Progenitor cell of endocrine pancreas (in vitro differentiated cells): ENCODE measurements around the gene CLDN4. TPM values are rescaled to one million over a fixed set of nuclear protein-coding genes. Genes with fewer than 3 reads are reported as not detected.

ENCODE experiments used
- DNase-seq: peaks from one replicate; pipeline ENCODE4 v3.0.0; 2021; ENCODE audit warnings: low spot score; ENCODE audit not compliant: unreplicated experiment
- H3K27ac Mint-ChIP-seq: 2 replicates; pipeline ENCODE4 v1.8.0; 2021; ENCODE audit warnings: mild to moderate bottlenecking, moderate library complexity, mixed read lengths
- H3K27me3 Mint-ChIP-seq: 2 replicates; pipeline ENCODE4 v1.8.0; 2021; ENCODE audit warnings: mixed read lengths
- H3K36me3 Mint-ChIP-seq: 2 replicates; pipeline ENCODE4 v1.8.0; 2022; ENCODE audit warnings: mixed read lengths; ENCODE audit not compliant: insufficient read depth
- H3K4me1 Mint-ChIP-seq: 2 replicates; pipeline ENCODE4 v1.8.0; 2021; ENCODE audit warnings: low read depth, mixed read lengths
- H3K4me3 Mint-ChIP-seq: 2 replicates; pipeline ENCODE4 v1.8.0; 2021; ENCODE audit warnings: low read depth, mild to moderate bottlenecking, moderate library complexity, mixed read lengths
- H3K9me3 Mint-ChIP-seq: 2 replicates; pipeline ENCODE4 v1.8.0; 2021; ENCODE audit warnings: low read depth, mixed read lengths
- total RNA-seq: library from RNA; stranded (reverse); gene quantifications from 2 replicates; pipeline ENCODE4 v1.2.1, GENCODE V29; 2021
- TF ChIP-seq, protein P1 (sequence below): fragments of 200-600 bp; sonication (generic); IDR thresholded peaks from one replicate; pipeline ENCODE4 v1.5.0; 2021; ENCODE audit warnings: antibody characterized with exemption, mild to moderate bottlenecking; ENCODE audit not compliant: unreplicated experiment

Gene CLDN4
- total RNA-seq, 1 donor from 2014 or later, result 172 TPM

DNA sequence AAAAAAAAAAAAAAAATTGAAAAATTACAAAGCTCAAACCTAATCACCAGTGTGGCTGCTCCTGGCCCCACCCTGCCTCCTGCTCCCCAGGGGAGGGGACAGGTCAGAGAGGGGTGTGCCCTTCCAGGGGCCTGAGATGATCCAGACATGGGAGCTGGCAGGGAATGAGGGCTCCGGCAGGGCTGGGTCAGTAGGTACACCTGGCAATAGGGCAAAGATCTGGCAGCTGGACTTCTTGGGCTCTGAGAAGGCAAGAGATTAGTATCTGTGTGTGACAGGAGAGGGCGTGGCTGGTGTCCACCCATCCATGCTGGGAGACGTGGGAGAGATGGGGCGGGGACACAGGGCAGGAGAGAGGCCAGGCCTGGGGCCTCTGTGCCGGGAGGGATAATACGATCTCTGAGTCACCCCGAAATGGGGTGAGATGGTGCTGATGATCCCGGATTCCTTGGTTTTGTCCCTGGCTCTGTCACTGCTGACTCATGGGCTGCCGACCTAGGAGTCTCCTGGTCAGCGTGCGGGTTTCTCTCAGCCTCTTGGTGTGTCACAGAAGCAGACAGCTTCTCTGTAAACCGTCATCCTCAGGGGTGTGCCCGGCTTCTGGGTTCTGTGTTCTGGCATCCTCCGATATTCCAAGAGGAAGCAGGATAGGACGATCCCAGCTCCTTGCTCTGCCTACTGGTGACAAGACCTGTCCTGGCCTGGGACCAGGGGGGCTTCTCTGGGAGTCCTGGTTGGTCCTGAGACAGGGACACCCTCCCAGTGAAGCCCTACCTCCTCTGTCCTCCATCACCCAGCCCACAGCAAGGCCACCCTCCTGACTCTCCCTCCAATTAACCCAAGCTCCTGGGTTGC lies 8.2 kb upstream of the CLDN4 start:
- Mint-ChIP-seq H3K4me3 (no peak overlapping the region), H3K36me3 (no peaks in the 10 kb centered on the region), H3K4me1 (peaks cover 14% of the 10 kb centered on the region), H3K27ac (peak overlapping the region; percentile 15), H3K27me3 (peaks cover 15% of the 10 kb centered on the region), H3K9me3 (no peaks in the 10 kb centered on the region)
- no peak for DNase-seq
- TF ChIP-seq, protein P1, sequence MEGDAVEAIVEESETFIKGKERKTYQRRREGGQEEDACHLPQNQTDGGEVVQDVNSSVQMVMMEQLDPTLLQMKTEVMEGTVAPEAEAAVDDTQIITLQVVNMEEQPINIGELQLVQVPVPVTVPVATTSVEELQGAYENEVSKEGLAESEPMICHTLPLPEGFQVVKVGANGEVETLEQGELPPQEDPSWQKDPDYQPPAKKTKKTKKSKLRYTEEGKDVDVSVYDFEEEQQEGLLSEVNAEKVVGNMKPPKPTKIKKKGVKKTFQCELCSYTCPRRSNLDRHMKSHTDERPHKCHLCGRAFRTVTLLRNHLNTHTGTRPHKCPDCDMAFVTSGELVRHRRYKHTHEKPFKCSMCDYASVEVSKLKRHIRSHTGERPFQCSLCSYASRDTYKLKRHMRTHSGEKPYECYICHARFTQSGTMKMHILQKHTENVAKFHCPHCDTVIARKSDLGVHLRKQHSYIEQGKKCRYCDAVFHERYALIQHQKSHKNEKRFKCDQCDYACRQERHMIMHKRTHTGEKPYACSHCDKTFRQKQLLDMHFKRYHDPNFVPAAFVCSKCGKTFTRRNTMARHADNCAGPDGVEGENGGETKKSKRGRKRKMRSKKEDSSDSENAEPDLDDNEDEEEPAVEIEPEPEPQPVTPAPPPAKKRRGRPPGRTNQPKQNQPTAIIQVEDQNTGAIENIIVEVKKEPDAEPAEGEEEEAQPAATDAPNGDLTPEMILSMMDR, result no peak

DNA sequence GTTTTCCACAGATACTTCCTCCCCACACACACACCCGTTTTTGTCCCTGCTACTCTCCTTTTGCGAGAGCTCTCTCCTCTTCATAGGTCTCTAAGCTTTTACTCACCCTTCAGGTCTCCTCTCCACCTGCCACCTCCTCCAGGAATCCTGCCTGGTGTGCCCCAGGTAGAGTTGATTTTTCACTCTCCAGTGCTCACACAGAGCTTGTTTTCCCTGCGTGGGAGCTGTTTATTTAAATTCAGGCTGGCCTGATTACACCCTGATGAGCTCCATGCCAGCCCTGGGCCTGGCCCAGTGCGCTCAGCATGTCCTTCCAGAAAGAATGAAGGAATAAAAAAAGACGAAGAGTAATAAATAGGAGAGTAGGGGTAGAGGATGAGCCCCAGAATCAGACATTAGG lies 7.5 kb upstream of the CLDN4 start:
- H3K4me3 Mint-ChIP-seq, result no peak overlapping the region
- peaks cover 20% of the 10 kb centered on the region for H3K4me1 Mint-ChIP-seq
- no peaks in the 10 kb centered on the region for H3K36me3 Mint-ChIP-seq
- peaks cover 11% of the 10 kb centered on the region for H3K27me3 Mint-ChIP-seq
- H3K9me3 Mint-ChIP-seq, result no peaks in the 10 kb centered on the region
- H3K27ac Mint-ChIP-seq, result no peak overlapping the region
- no peak for DNase-seq
- TF ChIP-seq, protein P1, result no peak

DNA sequence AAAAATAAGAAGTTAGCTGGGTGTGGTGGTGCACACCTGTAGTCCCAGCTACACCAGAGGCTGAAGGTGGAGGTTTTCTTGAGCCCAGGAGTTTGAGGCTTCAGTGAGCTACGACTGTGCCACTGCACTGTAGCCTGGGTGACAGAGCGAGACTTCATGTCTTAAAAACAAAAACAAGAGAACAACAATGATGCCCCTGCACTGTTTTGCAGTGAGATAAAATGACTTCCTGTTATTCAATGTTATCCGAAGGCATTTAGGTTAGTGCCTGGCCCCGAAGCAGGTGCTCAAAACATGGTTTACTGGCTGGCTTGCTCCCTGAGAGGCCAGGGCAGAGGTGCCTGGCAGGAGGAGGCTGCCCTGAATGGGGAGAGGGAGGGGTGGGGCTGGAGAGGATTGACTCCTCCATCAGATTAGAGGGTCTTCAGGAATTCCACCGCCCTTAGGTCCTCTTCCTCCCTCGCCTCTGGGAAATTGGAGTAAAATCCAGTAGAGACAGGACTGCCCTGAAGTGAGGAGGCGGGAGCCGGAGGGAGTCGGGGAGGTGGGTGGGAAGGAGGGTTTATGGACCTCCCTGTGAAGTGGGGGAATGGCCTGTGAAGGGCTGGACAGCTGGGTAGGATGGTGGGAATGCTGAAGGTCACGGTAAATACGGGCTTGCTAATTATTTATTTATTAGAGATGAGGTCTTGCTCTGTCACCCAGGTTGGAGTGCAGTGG lies 6.8 kb upstream of the CLDN4 start:
- Mint-ChIP-seq H3K27me3 (peaks cover 11% of the 10 kb centered on the region), H3K36me3 (no peaks in the 10 kb centered on the region), H3K27ac (no peak overlapping the region), H3K4me3 (no peak overlapping the region), H3K4me1 (peaks cover 28% of the 10 kb centered on the region), H3K9me3 (no peaks in the 10 kb centered on the region)
- TF ChIP-seq, protein P1, result no peak
- DNase-seq, result no peak

DNA sequence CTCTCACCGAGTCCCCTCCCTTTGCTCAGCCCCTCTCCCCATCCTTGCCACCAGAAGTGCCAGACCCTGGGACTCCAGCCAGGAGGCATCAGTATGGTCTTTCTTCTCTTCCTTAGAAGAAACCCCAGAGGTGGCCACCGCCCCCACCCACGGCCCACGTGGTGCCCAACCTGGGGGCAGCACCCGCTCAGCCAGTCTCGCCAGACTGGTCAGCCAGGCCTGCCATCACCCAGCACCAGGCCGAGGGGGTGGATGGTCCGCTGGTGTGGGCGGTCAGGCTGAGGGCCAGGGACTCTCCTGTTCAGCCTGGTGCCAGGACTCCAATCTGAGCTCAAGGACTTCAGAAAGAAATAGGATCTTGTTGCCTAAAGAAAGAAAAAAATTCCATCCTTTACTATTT lies 5.8 kb upstream of the CLDN4 start:
- H3K4me3 Mint-ChIP-seq, result no peak overlapping the region
- no peaks in the 10 kb centered on the region for H3K36me3 Mint-ChIP-seq
- no peak overlapping the region for H3K27ac Mint-ChIP-seq
- TF ChIP-seq, protein P1, result no peak
- H3K9me3 Mint-ChIP-seq, result no peaks in the 10 kb centered on the region
- peaks cover 11% of the 10 kb centered on the region for H3K27me3 Mint-ChIP-seq
- DNase-seq, result no peak
- H3K4me1 Mint-ChIP-seq, result peaks cover 36% of the 10 kb centered on the region

DNA sequence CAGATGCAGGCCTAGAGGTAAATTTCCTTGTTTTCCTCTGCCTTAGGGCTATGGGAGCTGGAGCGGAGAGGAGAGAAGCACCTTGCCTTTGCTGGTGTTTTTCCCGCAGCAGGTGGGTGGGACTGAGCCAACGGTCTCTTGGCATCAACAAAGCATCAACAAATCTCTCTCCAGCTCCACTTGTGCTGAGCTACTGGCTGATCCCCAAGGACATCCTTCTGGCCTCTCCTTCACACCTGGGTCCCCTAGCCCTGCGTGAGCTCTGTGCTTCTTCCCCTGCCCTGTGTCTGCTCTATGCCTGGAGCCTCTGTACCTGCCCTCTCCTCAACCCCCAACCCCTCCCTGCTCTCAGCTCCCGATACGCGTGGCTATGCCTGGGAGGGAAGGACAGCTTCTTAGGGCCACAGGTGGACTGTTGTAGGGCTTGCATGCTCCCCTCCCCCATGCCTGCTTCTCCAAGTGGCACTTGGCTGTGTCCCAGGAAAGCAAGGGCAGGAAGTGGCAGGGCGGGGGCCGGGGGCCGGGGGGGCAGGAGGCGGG lies 3.2 kb upstream of the CLDN4 start:
- Mint-ChIP-seq H3K9me3 (no peaks in the 10 kb centered on the region), H3K27me3 (peaks cover 8% of the 10 kb centered on the region)

More for the DNA sequence above, 3.2 kb upstream of the CLDN4 start:
- Mint-ChIP-seq H3K4me1 (peaks cover 48% of the 10 kb centered on the region), H3K36me3 (no peaks in the 10 kb centered on the region), H3K4me3 (no peak overlapping the region), H3K27ac (peak overlapping the region; percentile 97)
- no peak for DNase-seq
- TF ChIP-seq, protein P1, result no peak
